ENCODE measurements around the gene RTRAF.
A peak's percentile ranks its signal among the peaks of the same experiment; 100 is the strongest.

RTRAF gene

DNA sequence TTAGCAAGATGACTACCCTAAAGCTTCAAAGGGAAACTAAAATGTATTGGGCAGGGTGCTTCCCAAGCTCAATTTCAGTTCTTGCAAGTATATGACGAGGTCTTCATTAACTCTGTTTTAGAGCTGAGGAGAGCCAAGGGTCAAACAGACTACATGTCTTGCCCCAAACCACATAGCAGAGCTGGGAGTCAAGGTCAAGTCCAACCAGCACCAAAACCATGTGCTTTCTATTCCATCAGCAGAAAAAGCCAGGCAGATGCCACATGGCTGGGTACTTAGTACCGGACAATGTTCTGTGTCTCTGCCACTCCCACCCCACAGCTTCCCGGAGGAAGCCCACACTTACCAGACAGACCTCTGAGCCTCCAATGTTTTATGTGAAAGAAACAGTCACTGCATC is 61.9 kb downstream of the RTRAF start:
- peak overlapping the region in 8 of 11 experiments; percentile 3 to 82 (median 60); a peak in 15 of 22 replicates for H3K27ac ChIP-seq
- peaks cover 19 to 92% (median 86%) of the 10 kb centered on the region in 10 experiments for H3K4me1 ChIP-seq
- no peak for TF ChIP-seq Cebpa-rat (IDR thresholded peaks at IDR 0.05)
- H3K4me3 ChIP-seq = peak overlapping the region in 1 of 10 experiments; percentile 8; a peak in 2 of 20 replicates
- H3K4me2 ChIP-seq = peak overlapping the region; percentile 41 to 84 (median 75); a peak in 21 of 22 replicates
- H3K9ac ChIP-seq = peak overlapping the region in 5 of 11 experiments; percentile 30 to 69 (median 64); a peak in 10 of 22 replicates
- no peaks in the 10 kb centered on the region for H3K9me3 ChIP-seq (replicated peaks in 1 of 11)
- no peaks in the 10 kb centered on the region for H4K20me1 ChIP-seq
- H3K36me3 ChIP-seq = peaks cover 0 to 56% (median 8%) of the 10 kb centered on the region in 11 experiments; a peak in 10 of 22 replicates
- no peaks in the 10 kb centered on the region for H3K27me3 ChIP-seq

GRCh38 chr14:52051871-52052270 is 62.5 kb downstream of the RTRAF start:
- peaks cover 0 to 63% (median 8%) of the 10 kb centered on the region in 11 experiments; a peak in 12 of 22 replicates for H3K36me3 ChIP-seq
- H4K20me1 ChIP-seq = no peaks in the 10 kb centered on the region
- peak overlapping the region; percentile 41 to 84 (median 75); a peak in 19 of 22 replicates for H3K4me2 ChIP-seq
- H3K9me3 ChIP-seq (replicated peaks in 1 of 11) = 0 out of 22 replicates have a peak, but pooled peaks cover 0 to under 1% (median 0%) of the 10 kb centered on the region in 11 experiments
- no peaks in the 10 kb centered on the region for H3K27me3 ChIP-seq
- TF ChIP-seq Cebpa-rat (IDR thresholded peaks at IDR 0.05) = no peak
- H3K4me3 ChIP-seq = 0 out of 20 replicates have a peak overlapping the region, but pooled peaks of 1 of the 10 experiments have one; percentile 23
- peak overlapping the region in 6 of 11 experiments; percentile 45 to 82 (median 72); a peak in 12 of 22 replicates for H3K27ac ChIP-seq
- H3K9ac ChIP-seq = peak overlapping the region in 5 of 11 experiments; percentile 30 to 69 (median 64); a peak in 7 of 22 replicates
- H3K4me1 ChIP-seq = peaks cover 19 to 86% (median 80%) of the 10 kb centered on the region in 10 experiments

GRCh38 chr14:52052288-52052943 is 63.1 kb downstream of the RTRAF start:
- Histone ChIP-seq H3K9ac (peak overlapping the region in 4 of 11 experiments; percentile 26 to 69 (median 57); a peak in 6 of 22 replicates), H4K20me1 (no peaks in the 10 kb centered on the region), H3K27ac (peak overlapping the region in 7 of 11 experiments; percentile 10 to 82 (median 70); a peak in 12 of 22 replicates), H3K9me3 (replicated peaks in 1 of 11) (0 out of 22 replicates have a peak, but pooled peaks cover 0 to 6% (median 0%) of the 10 kb centered on the region in 11 experiments), H3K27me3 (no peaks in the 10 kb centered on the region), H3K4me3 (peak overlapping the region in 2 of 10 experiments; percentile 6 to 23; a peak in 2 of 20 replicates), H3K4me2 (peak overlapping the region; percentile 41 to 84 (median 75); a peak in 21 of 22 replicates), H3K36me3 (peaks cover 0 to 65% (median 8%) of the 10 kb centered on the region in 11 experiments; a peak in 12 of 22 replicates), H3K4me1 (peaks cover 19 to 80% (median 74%) of the 10 kb centered on the region in 10 experiments)
- TF ChIP-seq Cebpa-rat (IDR thresholded peaks at IDR 0.05) = no peak

GRCh38 chr14:52053044-52053443 is 63.7 kb downstream of the RTRAF start:
- Histone ChIP-seq H4K20me1 (no peaks in the 10 kb centered on the region), H3K9ac (peak overlapping the region in 4 of 11 experiments; percentile 26 to 69 (median 57); a peak in 5 of 22 replicates), H3K27ac (peak overlapping the region in 7 of 11 experiments; percentile 10 to 82 (median 70); a peak in 11 of 22 replicates), H3K4me3 (peak overlapping the region in 2 of 10 experiments; percentile 6 to 23; a peak in 2 of 20 replicates), H3K9me3 (replicated peaks in 1 of 11) (0 out of 22 replicates have a peak, but pooled peaks cover 0 to 6% (median 0%) of the 10 kb centered on the region in 11 experiments), H3K4me1 (peaks cover 19 to 74% (median 68%) of the 10 kb centered on the region in 10 experiments), H3K4me2 (peak overlapping the region; percentile 33 to 84 (median 75); a peak in 20 of 22 replicates), H3K36me3 (peaks cover 0 to 65% (median 10%) of the 10 kb centered on the region in 11 experiments; a peak in 12 of 22 replicates), H3K27me3 (no peaks in the 10 kb centered on the region)
- no peak for TF ChIP-seq Cebpa-rat (IDR thresholded peaks at IDR 0.05)

GRCh38 chr14:52054678-52055077 is 65.3 kb downstream of the RTRAF start:
- 0 out of 22 replicates have a peak, but pooled peaks cover 0 to 6% (median 0%) of the 10 kb centered on the region in 11 experiments for H3K9me3 ChIP-seq (replicated peaks in 1 of 11)
- peak overlapping the region in 7 of 11 experiments; percentile 63 to 84 (median 78); a peak in 10 of 22 replicates for H3K4me2 ChIP-seq
- no peaks in the 10 kb centered on the region for H4K20me1 ChIP-seq
- peak overlapping the region in 1 of 11 experiments; percentile 69; a peak in 1 of 22 replicates for H3K9ac ChIP-seq
- no peak overlapping the region for H3K4me3 ChIP-seq
- H3K36me3 ChIP-seq = peaks cover 0 to 77% (median 26%) of the 10 kb centered on the region in 11 experiments; a peak in 13 of 22 replicates
- H3K27ac ChIP-seq = peak overlapping the region in 5 of 11 experiments; percentile 10 to 82 (median 73); a peak in 7 of 22 replicates
- H3K27me3 ChIP-seq = no peaks in the 10 kb centered on the region
- peaks cover 19 to 58% (median 52%) of the 10 kb centered on the region in 10 experiments for H3K4me1 ChIP-seq
- no peak for TF ChIP-seq Cebpa-rat (IDR thresholded peaks at IDR 0.05)

- H3K36me3 ChIP-seq = peaks cover 0 to 80% (median 28%) of the 10 kb centered on the region in 11 experiments; a peak in 13 of 22 replicates
- peak overlapping the region in 2 of 11 experiments; percentile 63 to 79; a peak in 1 of 22 replicates for H3K4me2 ChIP-seq
- H3K9ac ChIP-seq = no peak overlapping the region
- H3K4me1 ChIP-seq = peaks cover 21 to 58% (median 52%) of the 10 kb centered on the region in 10 experiments
- H3K4me3 ChIP-seq = no peak overlapping the region
- no peaks in the 10 kb centered on the region for H3K27me3 ChIP-seq
- H4K20me1 ChIP-seq = no peaks in the 10 kb centered on the region
- 0 out of 22 replicates have a peak, but pooled peaks cover 0 to 6% (median 0%) of the 10 kb centered on the region in 11 experiments for H3K9me3 ChIP-seq (replicated peaks in 1 of 11)
- peak overlapping the region in 1 of 11 experiments; percentile 81; a peak in 1 of 22 replicates for H3K27ac ChIP-seq
- no peak for TF ChIP-seq Cebpa-rat (IDR thresholded peaks at IDR 0.05)
Measured at GRCh38 chr14:52055167-52055566, 65.8 kb downstream of the RTRAF start.

DNA sequence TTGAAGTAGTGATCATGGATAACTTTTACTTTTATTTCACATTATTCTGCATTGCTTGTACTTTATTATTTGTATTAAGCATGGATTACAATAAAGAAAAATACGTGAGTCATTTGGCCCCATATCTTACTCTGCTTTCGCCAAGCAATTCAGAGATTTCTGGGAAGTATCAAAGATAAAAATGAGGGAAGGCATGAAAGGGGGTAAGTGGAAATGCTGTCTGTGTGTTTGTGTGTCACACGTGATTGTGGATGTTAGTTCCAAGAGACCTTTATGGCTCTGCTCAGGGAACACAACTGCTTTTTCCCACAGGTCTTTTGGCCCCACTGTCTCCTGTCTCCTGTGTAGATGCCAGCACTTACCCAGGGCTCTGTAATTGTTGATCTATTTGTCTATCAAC is 69.0 kb downstream of the RTRAF start:
- Histone ChIP-seq H3K36me3 (peaks cover 0 to 87% (median 28%) of the 10 kb centered on the region in 11 experiments; a peak in 13 of 22 replicates), H3K27me3 (no peaks in the 10 kb centered on the region), H3K27ac (no peak overlapping the region), H3K9me3 (replicated peaks in 1 of 11) (0 out of 22 replicates have a peak, but pooled peaks cover 0 to 6% (median 0%) of the 10 kb centered on the region in 11 experiments), H3K4me3 (no peak overlapping the region), H3K4me2 (no peak overlapping the region), H4K20me1 (no peaks in the 10 kb centered on the region), H3K4me1 (peaks cover 15 to 58% (median 43%) of the 10 kb centered on the region in 10 experiments), H3K9ac (no peak overlapping the region)
- no peak for TF ChIP-seq Cebpa-rat (IDR thresholded peaks at IDR 0.05)

GRCh38 chr14:52059649-52060048 is 70.3 kb downstream of the RTRAF start:
- Histone ChIP-seq H4K20me1 (no peaks in the 10 kb centered on the region), H3K9me3 (replicated peaks in 1 of 11) (0 out of 22 replicates have a peak, but pooled peaks cover 0 to 6% (median 0%) of the 10 kb centered on the region in 11 experiments), H3K9ac (no peak overlapping the region), H3K36me3 (peaks cover 0 to 87% (median 20%) of the 10 kb centered on the region in 11 experiments; a peak in 13 of 22 replicates), H3K27me3 (no peaks in the 10 kb centered on the region), H3K4me2 (peak overlapping the region; percentile 3 to 46 (median 30); a peak in 12 of 22 replicates), H3K4me3 (no peak overlapping the region), H3K27ac (peak overlapping the region in 3 of 11 experiments; percentile 13 to 36 (median 34); a peak in 1 of 22 replicates), H3K4me1 (peaks cover 15 to 58% (median 35%) of the 10 kb centered on the region in 10 experiments)
- no peak for TF ChIP-seq Cebpa-rat (IDR thresholded peaks at IDR 0.05)

All from BLaER1 treated with 17β-estradiol and CSF1 and Interleukin-3, amounts not matched to agents 10 nM and 100 nM (cell line).